ENCODE results near the gene HADHA. TPM values are rescaled to one million over a fixed set of nuclear protein-coding genes. Genes with fewer than 3 reads are reported as not detected.
A peak's percentile ranks its signal among the peaks of the same experiment; 100 is the strongest.

HADHA gene
- total RNA-seq, 1 donor from 2014 or later, result 118 TPM

GRCh38 chr2:26202981-26203490 lies 41.4 kb downstream of the HADHA start:
- no peak for TF ChIP-seq CTCF (IDR thresholded peaks at IDR 0.05)
- Histone ChIP-seq H3K27me3 (no peaks in the 10 kb centered on the region), H3K9me3 (no peaks in the 10 kb centered on the region), H3K4me1 (no peaks in the 10 kb centered on the region), H3K36me3 (peaks cover 91% of the 10 kb centered on the region), H3K4me3 (no peak overlapping the region), H3K27ac (no peak overlapping the region)
- DNase-seq (no peak), ATAC-seq (no peak)
- intact Hi-C loops (cut with DNase I), result no loop called here

- intact Hi-C loops (cut with DNase I), result no loop called here
- H3K27me3 ChIP-seq, result no peaks in the 10 kb centered on the region
- no peak overlapping the region for H3K27ac ChIP-seq
- no peaks in the 10 kb centered on the region for H3K9me3 ChIP-seq
- no peak for DNase-seq
- no peak for TF ChIP-seq CTCF (IDR thresholded peaks at IDR 0.05)
- no peak overlapping the region for H3K4me3 ChIP-seq
- H3K36me3 ChIP-seq, result peaks cover 98% of the 10 kb centered on the region
- no peaks in the 10 kb centered on the region for H3K4me1 ChIP-seq
- no peak for ATAC-seq
Measured at GRCh38 chr2:26197516-26197915, 46.9 kb downstream of the HADHA start.

- ATAC-seq, result peak; percentile 45
- TF ChIP-seq CTCF (IDR thresholded peaks at IDR 0.05), result no peak
- Histone ChIP-seq H3K36me3 (peaks cover 96% of the 10 kb centered on the region), H3K9me3 (no peaks in the 10 kb centered on the region), H3K4me3 (no peak overlapping the region), H3K27ac (no peak overlapping the region), H3K4me1 (no peaks in the 10 kb centered on the region), H3K27me3 (no peaks in the 10 kb centered on the region)
- intact Hi-C loops (cut with DNase I), result no loop called here
- no peak for DNase-seq
Measured at GRCh38 chr2:26196683-26197418, 47.6 kb downstream of the HADHA start.

- Histone ChIP-seq H3K27ac (no peak overlapping the region), H3K4me3 (no peak overlapping the region), H3K27me3 (no peaks in the 10 kb centered on the region), H3K4me1 (no peaks in the 10 kb centered on the region), H3K36me3 (peaks cover 96% of the 10 kb centered on the region), H3K9me3 (no peaks in the 10 kb centered on the region)
- DNase-seq (no peak), ATAC-seq (no peak)
- no peak for TF ChIP-seq CTCF (IDR thresholded peaks at IDR 0.05)
- intact Hi-C loops (cut with DNase I), result no loop called here
Measured at GRCh38 chr2:26195040-26195984, 49.1 kb downstream of the HADHA start.

- H3K27me3 ChIP-seq, result no peaks in the 10 kb centered on the region
- H3K9me3 ChIP-seq, result no peaks in the 10 kb centered on the region
- no peaks in the 10 kb centered on the region for H3K4me1 ChIP-seq
- no peak for TF ChIP-seq CTCF (IDR thresholded peaks at IDR 0.05)
- no peak overlapping the region for H3K27ac ChIP-seq
- H3K4me3 ChIP-seq, result no peak overlapping the region
- ATAC-seq (no peak), DNase-seq (no peak)
- intact Hi-C loops (cut with DNase I), result no loop called here
- peaks cover 85% of the 10 kb centered on the region for H3K36me3 ChIP-seq
Measured at GRCh38 chr2:26193578-26194231, 50.7 kb downstream of the HADHA start.

Measured in upper lobe of right lung (tissue), 1 donor.